HFFc6 (cell line): Measurements from ENCODE around the gene MRPL24. TPM values are rescaled to one million over a fixed set of nuclear protein-coding genes. Genes with fewer than 3 reads are reported as not detected.

Source experiments
- DNase-seq: peaks from one replicate; pipeline ENCODE4 v3.0.0-alpha.2; 2018
- H3K27ac Mint-ChIP-seq: 2 replicates; pipeline ENCODE4 v1.8.0; 2020; ENCODE audit warnings: mild to moderate bottlenecking, mixed read lengths
- H3K27me3 Mint-ChIP-seq: 2 replicates; pipeline ENCODE4 v1.8.0; 2021; ENCODE audit warnings: mild to moderate bottlenecking, moderate library complexity, mixed read lengths; ENCODE audit not compliant: insufficient read depth
- H3K36me3 Mint-ChIP-seq: 2 replicates; pipeline ENCODE4 v1.8.0; 2021; ENCODE audit warnings: low read depth, mixed read lengths
- H3K4me1 Mint-ChIP-seq: 2 replicates; pipeline ENCODE4 v1.8.0; 2020; ENCODE audit warnings: low read depth, mixed read lengths
- H3K4me3 Mint-ChIP-seq: 2 replicates; pipeline ENCODE4 v1.8.0; 2020; ENCODE audit warnings: mild to moderate bottlenecking, moderate library complexity, mixed read lengths
- H3K9me3 Mint-ChIP-seq: 2 replicates; pipeline ENCODE4 v1.8.0; 2020; ENCODE audit warnings: mild to moderate bottlenecking, mixed read lengths
- CTCF ChIP-seq: fragments of 200-600 bp; sonication (generic); IDR thresholded peaks from 2 replicates; pipeline ENCODE4 v1.5.0; 2021; ENCODE audit warnings: antibody characterized with exemption, mild to moderate bottlenecking
- total RNA-seq, 6 experiments: library from RNA; stranded (reverse); fragmentation: NEBNext Ultra II Directional; extraction: Animal tissue kit (Norgen Biotek cat#: 25700); gene quantifications; 2 replicates in 1 of 6; 3 replicates in 5 of 6; pipeline ENCODE4 v1.2.3, GENCODE V29; 2021

The MRPL24 gene
- total RNA-seq, 6 experiments from 2014 or later, result 82.5 to 93.7 (median 86.8) TPM

- H3K9me3 Mint-ChIP-seq, result no peaks in the 10 kb centered on the region
- H3K27ac Mint-ChIP-seq, result no peak overlapping the region
- no peak for DNase-seq
- H3K4me3 Mint-ChIP-seq, result no peak overlapping the region; the same call in 1 of the 2 replicates
- no peaks in the 10 kb centered on the region for H3K36me3 Mint-ChIP-seq
- H3K4me1 Mint-ChIP-seq, result peaks cover 52% of the 10 kb centered on the region
- peaks cover 4% of the 10 kb centered on the region for H3K27me3 Mint-ChIP-seq
- TF ChIP-seq CTCF, result no peak
Measured at GRCh38 chr1:156690675-156691036, 50.2 kb downstream of the MRPL24 start.

GRCh38 chr1:156689953-156690674, 50.8 kb downstream of the MRPL24 start:
- peaks cover 52% of the 10 kb centered on the region for H3K4me1 Mint-ChIP-seq
- no peak overlapping the region for H3K27ac Mint-ChIP-seq
- no peak for TF ChIP-seq CTCF
- no peak for DNase-seq
- peaks cover 4% of the 10 kb centered on the region for H3K27me3 Mint-ChIP-seq
- no peaks in the 10 kb centered on the region for H3K36me3 Mint-ChIP-seq
- H3K9me3 Mint-ChIP-seq, result no peaks in the 10 kb centered on the region
- peak overlapping the region; percentile 68 for H3K4me3 Mint-ChIP-seq

GRCh38 chr1:156689035-156689952, 51.6 kb downstream of the MRPL24 start:
- Mint-ChIP-seq H3K4me1 (peaks cover 58% of the 10 kb centered on the region), H3K4me3 (peak overlapping the region; percentile 68), H3K9me3 (no peaks in the 10 kb centered on the region), H3K27ac (no peak overlapping the region), H3K27me3 (peaks cover 4% of the 10 kb centered on the region; the same call in 1 of the 2 replicates), H3K36me3 (no peaks in the 10 kb centered on the region)
- peak; percentile 91 for TF ChIP-seq CTCF
- DNase-seq, result peak; percentile 80

Other genes starting within 250 kb of the MRPL24 start
- 10 to 100 TPM; 50.0 to 60.1 (median 56.8) TPM for gene MEF2D, start 240.3 kb downstream of the MRPL24 start, total RNA-seq
- 10 to 100 TPM; 13.9 to 33.3 (median 29.0) TPM for gene IQGAP3, start 168.5 kb downstream of the MRPL24 start, total RNA-seq
- gene TTC24, start 161.4 kb downstream of the MRPL24 start, total RNA-seq, result not detected
- 10 to 100 TPM; 73.9 to 83.9 (median 76.7) TPM for gene NAXE, start 149.3 kb downstream of the MRPL24 start, total RNA-seq
- 10 to 100 TPM; 25.0 to 35.8 (median 32.7) TPM for gene GPATCH4, start 139.6 kb downstream of the MRPL24 start, total RNA-seq
- gene HAPLN2, start 121.7 kb downstream of the MRPL24 start, total RNA-seq, result not detected
- gene BCAN, start 99.0 kb downstream of the MRPL24 start, total RNA-seq, result not detected
- gene NES, start 63.7 kb downstream of the MRPL24 start, total RNA-seq, result 100 to 1,000 TPM; 106 to 126 (median 116) TPM
- gene CRABP2, start 35.5 kb downstream of the MRPL24 start, total RNA-seq, result 10 to 100 TPM; 55.9 to 70.4 (median 59.2) TPM
- 10 to 100 TPM; 11.2 to 16.0 (median 13.9) TPM for gene METTL25B, start 12.6 kb downstream of the MRPL24 start, total RNA-seq
- 10 to 100 TPM; 16.2 to 26.9 (median 20.6) TPM for gene ISG20L2, start 12.3 kb downstream of the MRPL24 start, total RNA-seq
- gene HDGF, start 10.6 kb upstream of the MRPL24 start, total RNA-seq, result 100 to 1,000 TPM; 229 to 324 (median 315) TPM
- gene PRCC, start 26.4 kb upstream of the MRPL24 start, total RNA-seq, result 10 to 100 TPM; 67.0 to 79.3 (median 71.5) TPM
- under 1 TPM in 2 of 6 experiments, not detected in 4; 0.09 to 0.17 TPM for gene SH2D2A, start 75.8 kb upstream of the MRPL24 start, total RNA-seq
- not detected for gene INSRR, start 118.0 kb upstream of the MRPL24 start, total RNA-seq
- under 1 TPM in 1 of 6 experiments, not detected in 5; 0.10 TPM for gene NTRK1, start 119.8 kb upstream of the MRPL24 start, total RNA-seq
- 10 to 100 TPM in 4 of 6 experiments, 1 to 10 TPM in 2; 3.2 to 23.6 (median 20.2) TPM for gene PEAR1, start 152.6 kb upstream of the MRPL24 start, total RNA-seq
- under 1 TPM in 4 of 6 experiments, not detected in 2; 0.13 to 0.46 (median 0.41) TPM for gene LRRC71, start 179.5 kb upstream of the MRPL24 start, total RNA-seq